ENCODE measurements around the gene PTDSS2. TPM values are rescaled to one million over a fixed set of nuclear protein-coding genes. Genes with fewer than 3 reads are reported as not detected.

PTDSS2 gene
- total and polyA plus RNA-seq, 2 of the 13 experiments (the other 11 are each of a cell fraction or from before 2014, with no cell fraction given), result 21.7 to 26.4 TPM

GRCh38 chr11:535519-536454, 85.7 kb downstream of the PTDSS2 start, which contains the start of gene HRAS (continued):
- TF ChIP-seq ZBED4 (CRISPR knock-in tag; IDR thresholded peaks at IDR 0.05; ENCODE audit: borderline replicate concordance) (peak; percentile 52; the same call in 1 of the 2 replicates), ZNF207 (IDR thresholded peaks at IDR 0.05; ENCODE audit: borderline replicate concordance) (no peak), KDM5B (CRISPR knock-in tag; IDR thresholded peaks at IDR 0.05; ENCODE audit: borderline replicate concordance) (peak; percentile 79), UBTF (CRISPR knock-in tag; IDR thresholded peaks at IDR 0.05) (peak; percentile 86), BATF2 (CRISPR knock-in tag; IDR thresholded peaks at IDR 0.05) (no peak), ZBTB37 (CRISPR knock-in tag; IDR thresholded peaks at IDR 0.05) (no peak), SP140L (CRISPR knock-in tag; IDR thresholded peaks at IDR 0.05; ENCODE audit: borderline replicate concordance) (no peak), ZNF383 (CRISPR knock-in tag; IDR thresholded peaks at IDR 0.05; ENCODE audit: borderline replicate concordance) (no peak), GPN1 (CRISPR knock-in tag; IDR thresholded peaks at IDR 0.05; ENCODE audit: borderline replicate concordance) (no peak), HES4 (CRISPR knock-in tag; IDR thresholded peaks at IDR 0.05; ENCODE audit: borderline replicate concordance) (peak; percentile 83; the same call in 1 of the 2 replicates), E2F1 (CRISPR knock-in tag; IDR thresholded peaks at IDR 0.05) (peak; percentile 63), ZBTB3 (CRISPR knock-in tag; IDR thresholded peaks at IDR 0.05; ENCODE audit: borderline replicate concordance, low read depth) (no peak), PRDM15 (CRISPR knock-in tag; IDR thresholded peaks at IDR 0.05) (0 out of 2 replicates have a peak, but pooled peaks have one; percentile 40)
